Activated CD4-positive, CD25-positive, alpha-beta regulatory T cell (primary cell): ENCODE data around the gene TMEM138.

ENCODE experiments used
- DNase-seq, 4 experiments: peaks; one replicate each; lab custom pipeline; 2025; lab: John Stamatoyannopoulos, UW

TMEM138 gene

DNA sequence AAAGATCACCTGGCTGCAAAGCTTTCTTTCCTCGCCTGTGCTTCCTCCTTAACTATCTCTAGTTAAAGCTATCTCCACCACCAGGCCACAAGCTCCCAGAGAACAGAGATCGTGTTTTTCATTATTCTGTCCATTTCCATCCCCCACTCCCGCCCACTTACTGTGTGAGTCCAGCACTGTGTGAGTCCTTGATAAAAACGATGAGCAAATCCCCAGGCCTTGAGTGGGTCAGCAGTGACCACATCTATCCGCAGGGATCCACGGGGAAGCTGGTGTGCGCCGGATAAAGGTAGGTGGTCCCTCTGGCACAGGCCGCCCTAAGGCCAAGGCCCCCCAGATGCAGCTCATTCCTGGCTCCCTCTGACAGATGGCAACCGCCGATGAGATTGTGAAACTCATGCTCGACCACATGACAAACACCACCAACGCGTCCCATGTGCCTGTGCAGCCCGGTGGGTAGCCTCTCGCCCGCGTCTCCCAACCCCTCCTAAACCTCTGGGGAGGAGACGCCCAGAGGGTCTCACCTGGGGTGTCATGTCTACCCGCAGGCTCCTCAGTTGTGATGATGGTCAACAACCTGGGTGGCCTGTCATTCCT, 19.9 kb upstream of the TMEM138 start:
- DNase-seq = no peak

DNA sequence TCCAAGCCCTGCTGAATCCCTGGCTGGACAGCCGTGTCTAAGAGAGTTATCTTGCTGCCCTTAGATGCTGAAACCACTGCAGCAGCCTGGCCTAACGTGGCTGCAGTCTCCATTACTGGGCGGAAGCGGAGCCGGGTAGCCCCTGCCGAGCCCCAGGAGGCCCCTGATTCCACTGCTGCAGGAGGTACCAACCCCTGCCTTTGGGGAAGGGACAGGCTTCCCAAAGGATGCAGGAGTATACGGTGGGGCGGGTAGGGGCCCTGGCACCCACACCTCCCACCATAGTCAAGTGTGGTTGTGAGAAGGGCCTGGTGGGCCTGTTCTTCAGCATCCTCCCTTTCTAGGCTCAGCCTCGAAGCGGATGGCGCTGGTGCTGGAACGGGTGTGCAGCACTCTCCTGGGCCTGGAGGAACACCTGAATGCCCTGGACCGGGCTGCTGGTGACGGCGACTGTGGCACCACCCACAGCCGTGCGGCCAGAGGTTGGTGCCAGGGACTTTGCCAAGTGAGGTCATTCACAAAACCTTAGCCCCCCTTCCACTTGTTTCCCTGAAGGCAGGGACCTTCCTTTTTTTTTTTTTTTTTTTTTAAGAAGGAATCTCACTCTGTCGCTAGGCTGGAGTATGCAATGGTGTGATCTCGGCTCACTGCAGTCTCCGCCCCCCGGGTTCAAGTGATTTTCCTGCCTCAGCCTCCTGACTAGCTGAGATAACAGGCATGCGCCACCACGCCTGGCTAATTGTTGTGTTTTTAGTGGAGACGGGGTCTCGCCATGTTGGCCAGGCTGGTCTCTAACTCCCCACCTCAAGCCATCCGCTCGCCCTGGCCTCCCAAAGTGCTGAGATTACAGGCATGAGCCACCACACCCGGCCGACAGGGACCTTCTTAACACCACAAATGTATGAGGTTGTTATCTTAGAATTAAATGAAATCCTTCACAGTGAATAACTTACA, 18.1 kb upstream of the TMEM138 start:
- no peak for DNase-seq

- no peak for DNase-seq
These were observed 17.0 kb upstream of the TMEM138 start for GRCh38 chr11:61345170-61345610.

- DNase-seq = no peak
These were observed 16.0 kb upstream of the TMEM138 start for GRCh38 chr11:61345954-61346843.

DNA sequence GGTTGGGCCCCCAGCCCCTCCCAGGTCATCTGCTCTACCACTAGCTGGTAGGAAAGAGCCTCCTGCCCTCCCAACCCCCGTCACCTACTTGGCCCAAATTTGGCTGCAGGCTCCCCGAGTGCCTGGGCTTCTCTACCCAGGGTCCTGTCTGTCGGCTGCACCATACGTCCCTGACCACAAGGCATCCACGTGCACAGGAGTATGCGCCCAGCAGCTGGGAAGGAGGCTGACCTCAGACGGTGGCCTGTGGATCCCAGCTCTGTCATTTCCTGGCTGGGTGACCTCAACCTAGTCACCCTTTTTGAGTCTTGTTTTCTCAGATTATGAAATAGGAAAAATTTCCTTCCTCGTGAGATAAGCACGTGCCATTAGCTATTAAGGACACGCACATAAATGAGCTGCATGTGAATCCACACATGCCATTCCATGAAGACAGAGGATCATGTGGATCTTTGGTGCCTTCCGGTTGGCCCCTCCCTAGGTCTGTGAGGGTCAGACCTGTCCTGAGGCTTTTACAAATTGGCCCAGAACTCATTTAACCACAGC, 14.2 kb upstream of the TMEM138 start:
- no peak for DNase-seq

GRCh38 chr11:61349189-61349751, 12.9 kb upstream of the TMEM138 start:
- no peak for DNase-seq

- DNase-seq = no peak
These were observed 12.3 kb upstream of the TMEM138 start for GRCh38 chr11:61349916-61350315.

- DNase-seq = no peak
These were observed 11.8 kb upstream of the TMEM138 start for GRCh38 chr11:61350336-61350735.

- DNase-seq = no peak
These were observed 11.4 kb upstream of the TMEM138 start for GRCh38 chr11:61350803-61351202.

GRCh38 chr11:61352038-61352437, 10.1 kb upstream of the TMEM138 start:
- DNase-seq = no peak

DNA sequence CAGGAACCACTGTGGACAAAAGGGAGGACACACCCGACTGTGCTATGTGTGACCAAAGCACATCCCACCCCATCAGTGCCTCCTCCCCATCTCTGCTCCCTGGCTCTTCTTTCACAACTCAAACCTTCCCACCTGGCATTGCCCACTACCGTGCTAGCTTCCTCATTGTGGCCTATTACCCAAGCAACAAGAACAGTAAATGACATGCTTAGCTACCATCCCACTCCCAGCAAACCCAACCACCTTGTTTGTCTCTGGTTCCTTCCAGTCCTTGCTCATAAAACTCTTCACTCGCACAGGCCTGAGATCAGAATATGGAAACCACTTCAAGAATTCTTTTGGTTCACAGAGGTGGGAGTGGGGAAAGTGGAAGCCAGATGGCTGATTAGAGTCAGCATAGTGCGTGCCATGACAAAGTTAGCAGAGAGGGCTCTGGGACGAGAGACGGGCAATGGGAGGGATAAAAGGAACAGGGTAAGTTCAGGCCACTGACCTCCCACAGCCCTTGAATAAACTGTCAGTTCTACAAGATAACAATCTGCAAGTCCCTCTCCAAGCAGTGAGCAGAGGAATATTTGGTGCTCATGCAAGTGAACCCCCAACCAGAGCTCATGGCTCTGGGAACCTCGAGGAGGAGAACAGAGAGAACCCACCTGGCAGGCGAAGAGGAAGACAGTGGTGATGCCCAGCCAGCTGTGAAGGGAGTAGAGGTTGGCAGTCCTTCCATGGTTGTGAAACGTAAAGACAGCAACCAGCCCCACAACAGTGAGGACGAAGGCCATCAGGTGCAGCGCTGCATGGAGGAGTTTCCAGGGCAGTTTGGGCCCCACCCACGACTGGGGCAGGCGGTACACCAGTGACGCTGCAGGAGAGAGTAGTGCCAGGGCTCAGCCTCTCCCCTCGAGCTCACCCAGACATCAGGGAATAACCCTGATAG, 8.8 kb upstream of the TMEM138 start:
- no peak for DNase-seq

- no peak for DNase-seq
These were observed 8.0 kb upstream of the TMEM138 start for GRCh38 chr11:61354208-61354607.

DNA sequence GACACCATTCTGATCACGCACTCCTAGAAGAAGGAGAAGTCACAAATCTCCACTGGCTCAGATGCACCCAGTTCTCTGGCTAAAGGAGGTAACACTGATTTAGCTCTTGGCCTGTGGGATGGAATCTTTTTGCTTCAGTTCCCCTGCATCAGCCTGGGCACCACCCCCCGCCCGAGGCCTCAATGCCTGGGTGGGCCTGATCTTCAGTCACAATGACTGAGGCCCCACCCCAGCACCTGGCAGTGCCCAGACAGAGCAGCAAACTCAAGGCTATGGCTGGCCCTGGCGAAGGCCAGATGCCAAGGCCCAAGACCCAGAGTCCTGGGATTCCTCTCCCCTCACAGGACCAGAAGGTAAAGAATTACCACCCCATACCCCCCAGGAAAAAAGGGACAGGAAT, 5.5 kb upstream of the TMEM138 start:
- no peak for DNase-seq

GRCh38 chr11:61357233-61357893, 4.8 kb upstream of the TMEM138 start:
- DNase-seq = no peak

- DNase-seq = no peak
These were observed 4.3 kb upstream of the TMEM138 start for GRCh38 chr11:61357894-61358239.

DNA sequence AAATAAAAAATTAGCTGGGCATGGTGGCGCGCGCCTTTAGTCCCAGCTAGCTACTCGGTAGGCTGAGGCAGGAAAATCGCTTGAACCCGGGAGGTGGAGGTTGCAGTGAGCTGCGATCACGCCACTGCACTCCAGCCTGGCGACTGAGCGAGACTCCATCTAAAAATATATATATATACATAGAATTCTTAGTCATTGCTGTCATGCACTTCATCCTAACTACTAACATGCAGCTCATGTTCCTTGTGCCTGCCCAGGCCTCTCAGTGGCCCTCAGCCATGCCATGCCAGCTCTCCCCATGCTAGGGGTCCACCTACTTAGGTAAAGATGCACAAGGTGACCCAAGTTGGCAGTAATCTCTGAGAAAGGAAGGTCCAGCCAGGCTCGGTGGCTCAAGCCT, 3.6 kb upstream of the TMEM138 start:
- no peak for DNase-seq

DNA sequence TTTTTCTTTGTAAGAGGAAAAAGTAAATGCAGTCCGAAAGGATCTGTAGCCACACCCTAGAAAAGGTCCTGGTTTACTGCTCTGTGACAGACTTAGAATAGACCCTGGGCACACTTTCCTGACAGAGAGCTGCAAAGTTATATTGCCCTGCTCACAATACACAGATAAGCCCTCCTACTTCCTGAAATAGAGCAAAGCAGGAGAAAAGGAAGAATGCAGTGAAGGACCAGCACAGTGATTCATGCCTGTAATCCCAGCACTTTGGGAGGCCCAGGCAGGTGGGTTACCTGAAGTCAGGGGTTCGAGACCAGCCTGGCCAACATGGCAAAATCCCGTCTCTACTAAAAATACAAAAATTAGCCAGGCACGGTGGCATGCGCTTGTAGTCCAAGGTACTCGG, 2.7 kb upstream of the TMEM138 start:
- DNase-seq = no peak

DNA sequence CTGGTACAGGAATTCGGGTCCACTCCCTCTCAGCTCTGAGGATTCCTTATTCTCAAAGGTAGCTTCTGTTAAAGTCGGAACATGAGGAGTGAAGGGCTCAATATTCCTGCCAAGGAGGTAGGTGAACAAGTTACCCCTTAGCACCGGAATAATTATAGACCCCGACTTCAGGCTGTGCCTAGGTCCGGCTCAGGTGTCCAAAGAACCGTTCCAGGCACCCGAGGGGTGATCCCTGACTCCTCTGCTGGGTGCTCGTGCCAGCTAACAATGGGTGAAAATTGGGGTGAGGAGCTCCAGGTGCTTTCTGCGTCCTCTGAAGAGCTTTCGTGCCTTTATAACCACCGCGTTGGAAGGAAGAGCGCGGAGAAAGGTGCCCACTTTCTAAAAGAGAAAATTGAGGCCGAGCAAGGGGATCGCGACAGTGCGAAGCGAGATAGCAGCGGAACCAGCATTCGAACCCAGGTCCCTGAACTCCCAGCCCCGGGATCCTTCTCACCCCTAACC, 885 bp upstream of the TMEM138 start:
- no peak for DNase-seq

GRCh38 chr11:61362542-61362875, 335 bp downstream of the TMEM138 start:
- DNase-seq = peak in 3 of 4 experiments; percentile 8 to 19 (median 14)
